Measurements from ENCODE around the gene FKTN.

Gene FKTN

GRCh38 chr9:105681313-105681712, 123.4 kb downstream of the FKTN start:
- Histone ChIP-seq H3K9me3 (ENCODE audit: low read length) (no peaks in the 10 kb centered on the region), H3K27me3 (ENCODE audit: insufficient read depth, low read length) (no peaks in the 10 kb centered on the region), H4K20me1 (ENCODE audit: insufficient read depth, low read length) (no peaks in the 10 kb centered on the region), H3K9me2 (ENCODE audit: low read depth, low read length) (no peaks in the 10 kb centered on the region), H3K27ac (ENCODE audit: low read depth, low read length, poor library complexity, severe bottlenecking) (no peak overlapping the region), H2AFZ (ENCODE audit: low read length) (no peak overlapping the region), H3K79me2 (ENCODE audit: insufficient read depth, low read length) (no peaks in the 10 kb centered on the region), H3K36me3 (ENCODE audit: insufficient read depth, low read length) (no peaks in the 10 kb centered on the region), H3K4me2 (ENCODE audit: low read length) (no peak overlapping the region), H3K9ac (ENCODE audit: low read length) (no peak overlapping the region), H3K4me1 (ENCODE audit: insufficient read depth, low read length, severe bottlenecking) (no peaks in the 10 kb centered on the region), H3F3A (ENCODE audit: insufficient read depth, low read length) (no peaks in the 10 kb centered on the region), H3K4me3 (ENCODE audit: low read depth, low read length, poor library complexity, severe bottlenecking) (no peak overlapping the region)
- TF ChIP-seq EZH2 (IDR thresholded peaks at IDR 0.05; ENCODE audit: borderline replicate concordance, low read length) (no peak), CTCF (IDR thresholded peaks at IDR 0.05; ENCODE audit: low read length) (no peak)

GRCh38 chr9:105681724-105682123, 123.8 kb downstream of the FKTN start:
- H3K4me1 ChIP-seq (ENCODE audit: insufficient read depth, low read length, severe bottlenecking), result no peaks in the 10 kb centered on the region
- no peaks in the 10 kb centered on the region for H3F3A ChIP-seq (ENCODE audit: insufficient read depth, low read length)
- H4K20me1 ChIP-seq (ENCODE audit: insufficient read depth, low read length), result no peaks in the 10 kb centered on the region
- no peaks in the 10 kb centered on the region for H3K79me2 ChIP-seq (ENCODE audit: insufficient read depth, low read length)
- no peak for TF ChIP-seq CTCF (IDR thresholded peaks at IDR 0.05; ENCODE audit: low read length)
- no peak for TF ChIP-seq EZH2 (IDR thresholded peaks at IDR 0.05; ENCODE audit: borderline replicate concordance, low read length)
- no peaks in the 10 kb centered on the region for H3K27me3 ChIP-seq (ENCODE audit: insufficient read depth, low read length)
- no peak overlapping the region for H3K27ac ChIP-seq (ENCODE audit: low read depth, low read length, poor library complexity, severe bottlenecking)
- no peak overlapping the region for H3K9ac ChIP-seq (ENCODE audit: low read length)
- H3K4me3 ChIP-seq (ENCODE audit: low read depth, low read length, poor library complexity, severe bottlenecking), result no peak overlapping the region
- no peaks in the 10 kb centered on the region for H3K9me3 ChIP-seq (ENCODE audit: low read length)
- no peaks in the 10 kb centered on the region for H3K36me3 ChIP-seq (ENCODE audit: insufficient read depth, low read length)
- no peak overlapping the region for H2AFZ ChIP-seq (ENCODE audit: low read length)
- H3K9me2 ChIP-seq (ENCODE audit: low read depth, low read length), result no peaks in the 10 kb centered on the region
- no peak overlapping the region for H3K4me2 ChIP-seq (ENCODE audit: low read length)

- no peaks in the 10 kb centered on the region for H3K9me3 ChIP-seq (ENCODE audit: low read length)
- no peaks in the 10 kb centered on the region for H3K9me2 ChIP-seq (ENCODE audit: low read depth, low read length)
- no peak overlapping the region for H3K9ac ChIP-seq (ENCODE audit: low read length)
- no peaks in the 10 kb centered on the region for H4K20me1 ChIP-seq (ENCODE audit: insufficient read depth, low read length)
- H3K4me3 ChIP-seq (ENCODE audit: low read depth, low read length, poor library complexity, severe bottlenecking), result no peak overlapping the region
- H3K27me3 ChIP-seq (ENCODE audit: insufficient read depth, low read length), result no peaks in the 10 kb centered on the region
- no peak overlapping the region for H3K4me2 ChIP-seq (ENCODE audit: low read length)
- no peaks in the 10 kb centered on the region for H3K79me2 ChIP-seq (ENCODE audit: insufficient read depth, low read length)
- H3F3A ChIP-seq (ENCODE audit: insufficient read depth, low read length), result no peaks in the 10 kb centered on the region
- no peaks in the 10 kb centered on the region for H3K4me1 ChIP-seq (ENCODE audit: insufficient read depth, low read length, severe bottlenecking)
- no peak for TF ChIP-seq EZH2 (IDR thresholded peaks at IDR 0.05; ENCODE audit: borderline replicate concordance, low read length)
- no peaks in the 10 kb centered on the region for H3K36me3 ChIP-seq (ENCODE audit: insufficient read depth, low read length)
- H2AFZ ChIP-seq (ENCODE audit: low read length), result no peak overlapping the region
- H3K27ac ChIP-seq (ENCODE audit: low read depth, low read length, poor library complexity, severe bottlenecking), result no peak overlapping the region
Measured at GRCh38 chr9:105683688-105684275, 125.9 kb downstream of the FKTN start.

- no peaks in the 10 kb centered on the region for H3K9me2 ChIP-seq (ENCODE audit: low read depth, low read length)
- H3K36me3 ChIP-seq (ENCODE audit: insufficient read depth, low read length), result no peaks in the 10 kb centered on the region
- no peak overlapping the region for H3K27ac ChIP-seq (ENCODE audit: low read depth, low read length, poor library complexity, severe bottlenecking)
- H3K4me3 ChIP-seq (ENCODE audit: low read depth, low read length, poor library complexity, severe bottlenecking), result no peak overlapping the region
- H3K27me3 ChIP-seq (ENCODE audit: insufficient read depth, low read length), result no peaks in the 10 kb centered on the region
- H3K4me2 ChIP-seq (ENCODE audit: low read length), result no peak overlapping the region
- H4K20me1 ChIP-seq (ENCODE audit: insufficient read depth, low read length), result no peaks in the 10 kb centered on the region
- H3K79me2 ChIP-seq (ENCODE audit: insufficient read depth, low read length), result no peaks in the 10 kb centered on the region
- H3K4me1 ChIP-seq (ENCODE audit: insufficient read depth, low read length, severe bottlenecking), result no peaks in the 10 kb centered on the region
- H2AFZ ChIP-seq (ENCODE audit: low read length), result no peak overlapping the region
- no peaks in the 10 kb centered on the region for H3F3A ChIP-seq (ENCODE audit: insufficient read depth, low read length)
- no peaks in the 10 kb centered on the region for H3K9me3 ChIP-seq (ENCODE audit: low read length)
- no peak overlapping the region for H3K9ac ChIP-seq (ENCODE audit: low read length)
- no peak for TF ChIP-seq EZH2 (IDR thresholded peaks at IDR 0.05; ENCODE audit: borderline replicate concordance, low read length)
- TF ChIP-seq CTCF (IDR thresholded peaks at IDR 0.05; ENCODE audit: low read length), result no peak
Measured at GRCh38 chr9:105686936-105687335, 129.0 kb downstream of the FKTN start.
